Neuronal stem cell (in vitro differentiated cells): Measurements from ENCODE around the gene FNIP2.
"Not testable (repeated sequence)": the region's sequence is repeated elsewhere in the genome, so short reads cannot be mapped to it uniquely, and the experiment has no call there.

Source experiments
- DNase-seq: peaks from one replicate; pipeline ENCODE4 v3.0.0-alpha.2; 2013; ENCODE audit warnings: low spot score
- H2AFZ ChIP-seq: one replicate; pipeline ENCODE4 v1.6.1; 2013; ENCODE audit warnings: mild to moderate bottlenecking, low read length, inconsistent platforms
- H2AK5ac ChIP-seq: 2 replicates; pipeline ENCODE4 v1.6.1; 2013; ENCODE audit warnings: low read depth, mild to moderate bottlenecking, inconsistent platforms, low read length, moderate library complexity, mixed read lengths
- H2BK120ac ChIP-seq: 2 replicates; pipeline ENCODE4 v1.6.1; 2013; ENCODE audit warnings: low read depth, mild to moderate bottlenecking, inconsistent platforms, low read length, moderate library complexity, mixed read lengths
- H2BK12ac ChIP-seq: one replicate; pipeline ENCODE4 v1.6.1; 2013; ENCODE audit warnings: low read length, inconsistent platforms
- H2BK15ac ChIP-seq: 2 replicates; pipeline ENCODE4 v1.6.1; 2013; ENCODE audit warnings: mild to moderate bottlenecking, low read length, inconsistent platforms, mixed read lengths
- H2BK5ac ChIP-seq: one replicate; pipeline ENCODE4 v1.6.1; 2013; ENCODE audit warnings: inconsistent platforms, mild to moderate bottlenecking, low read length, moderate library complexity
- H3K14ac ChIP-seq: one replicate; pipeline ENCODE4 v1.6.1; 2013; ENCODE audit warnings: low read length, inconsistent platforms
- H3K18ac ChIP-seq: 2 replicates; pipeline ENCODE4 v1.6.1; 2013; ENCODE audit warnings: low read length, inconsistent platforms
- H3K23ac ChIP-seq: 2 replicates; pipeline ENCODE4 v1.6.1; 2013; ENCODE audit warnings: low read depth, mild to moderate bottlenecking, mixed read lengths, low read length, inconsistent platforms; ENCODE audit not compliant: poor library complexity
- H3K27ac ChIP-seq: replicated peaks from 3 replicates; pipeline ENCODE4 v1.5.1; 2013; ENCODE audit warnings: low read length, inconsistent platforms
- H3K27me3 ChIP-seq, 3 experiments: 2 replicates each; pipeline ENCODE4 v1.6.1; 2013; ENCODE audit warnings: low read length in 3 of 3, mild to moderate bottlenecking in 2 of 3, inconsistent platforms in 1 of 3, low read depth in 1 of 3, mixed read lengths in 1 of 3, moderate library complexity in 1 of 3; ENCODE audit not compliant: control insufficient read depth in 3 of 3, insufficient read depth in 3 of 3
- H3K36me3 ChIP-seq, 2 donors: replicated peaks in 1 of 2; 2 replicates each; pipeline ENCODE4 v1.6.1; 2013; ENCODE audit warnings: low read length in 2 of 2; ENCODE audit not compliant: control insufficient read depth in 2 of 2, insufficient read depth in 2 of 2
- H3K4ac ChIP-seq: 2 replicates; pipeline ENCODE4 v1.6.1; 2013; ENCODE audit warnings: inconsistent platforms, mild to moderate bottlenecking, low read length, moderate library complexity
- H3K4me1 ChIP-seq, 2 donors: 1 replicate in 1 of 2; 2 replicates in 1 of 2; pipeline ENCODE4 v1.6.1; 2013; ENCODE audit warnings: low read length in 2 of 2, low read depth in 1 of 2; ENCODE audit not compliant: control insufficient read depth in 2 of 2, insufficient read depth in 1 of 2
- H3K4me2 ChIP-seq: one replicate; pipeline ENCODE4 v1.6.1; 2013; ENCODE audit warnings: mild to moderate bottlenecking, low read length, inconsistent platforms; ENCODE audit not compliant: insufficient read depth, poor library complexity, severe bottlenecking
- H3K4me3 ChIP-seq, 2 donors: 2 replicates each; pipeline ENCODE4 v1.5.1; 2013; ENCODE audit warnings: low read length in 2 of 2, mild to moderate bottlenecking in 2 of 2, inconsistent platforms in 1 of 2, moderate library complexity in 1 of 2
- H3K79me1 ChIP-seq: one replicate; pipeline ENCODE4 v1.6.1; 2013; ENCODE audit warnings: low read depth, mild to moderate bottlenecking, inconsistent platforms, low read length, moderate library complexity
- H3K9ac ChIP-seq: one replicate; pipeline ENCODE4 v1.6.1; 2013; ENCODE audit warnings: mild to moderate bottlenecking, low read depth, low read length, inconsistent platforms; ENCODE audit not compliant: poor library complexity
- H3K9me3 ChIP-seq, 2 donors: replicated peaks in 1 of 2; 2 replicates each; pipeline versions ENCODE3 to v1.6.1; 2013; ENCODE audit warnings: low read length in 2 of 2, mild to moderate bottlenecking in 2 of 2, inconsistent platforms in 1 of 2, low read depth in 1 of 2, mixed read lengths in 1 of 2, moderate library complexity in 1 of 2; ENCODE audit not compliant: control insufficient read depth in 2 of 2, insufficient read depth in 1 of 2
- H4K8ac ChIP-seq: one replicate; pipeline ENCODE4 v1.6.1; 2013; ENCODE audit warnings: low read depth, mild to moderate bottlenecking, inconsistent platforms, low read length, moderate library complexity
- H4K91ac ChIP-seq: one replicate; pipeline ENCODE4 v1.6.1; 2013; ENCODE audit warnings: low read length, low read depth, mild to moderate bottlenecking, inconsistent platforms; ENCODE audit not compliant: poor library complexity
- WGBS, 2 donors: extraction: QIAGEN DNeasy Blood & Tissue Kit; methylation state at CpG; one replicate each; pipeline ENCODE4 v1.1.7; 2013; ENCODE audit warnings: missing lambda C conversion rate in 2 of 2, mixed read lengths in 1 of 2; ENCODE audit not compliant: insufficient read length in 2 of 2, insufficient replicate concordance in 1 of 2; ENCODE audit errors: extremely low coverage in 2 of 2; 5-methylcytosine and 5-hydroxymethylcytosine counted together

Gene FNIP2

DNA sequence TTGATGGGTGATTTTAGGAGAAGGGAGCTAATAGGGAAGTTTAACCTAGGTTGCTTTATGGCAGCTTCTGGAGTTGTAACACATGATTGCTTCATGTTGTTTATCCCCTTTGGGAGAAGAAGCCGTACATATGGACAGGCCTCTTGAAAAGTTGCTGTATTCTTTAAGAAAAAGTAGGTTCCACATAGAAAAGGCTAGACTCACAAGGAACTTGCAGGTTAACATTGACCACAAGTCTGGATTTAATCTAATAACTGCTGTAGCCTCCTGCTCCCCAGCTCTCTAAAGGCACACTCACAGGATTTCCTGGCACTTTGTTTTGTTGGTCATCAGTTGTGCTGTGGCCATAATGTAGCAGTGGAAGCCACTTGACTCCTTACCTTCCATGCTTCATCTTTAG lies 19.7 kb downstream of the FNIP2 start:
- H3K4me1 ChIP-seq: peaks cover 2 to 5% of the 10 kb centered on the region in 2 donors
- no peak overlapping the region for H2BK5ac ChIP-seq
- no peaks in the 10 kb centered on the region for H3K9me3 ChIP-seq
- DNase-seq: no peak
- no peak overlapping the region for H3K9ac ChIP-seq
- H3K27me3 ChIP-seq: no peaks in the 10 kb centered on the region
- no peak overlapping the region for H4K8ac ChIP-seq
- WGBS, 2 donors: no CpG with 5 or more reads among the region's 1 CpG
- no peaks in the 10 kb centered on the region for H3K79me1 ChIP-seq
- no peak overlapping the region for H4K91ac ChIP-seq
- H3K4me2 ChIP-seq: no peak overlapping the region
- no peak overlapping the region for H2BK12ac ChIP-seq
- no peak overlapping the region for H2AK5ac ChIP-seq
- no peak overlapping the region for H3K18ac ChIP-seq
- H2BK15ac ChIP-seq: no peak overlapping the region
- H3K4ac ChIP-seq: no peak overlapping the region
- no peak overlapping the region for H3K4me3 ChIP-seq
- H3K36me3 ChIP-seq: no peaks in the 10 kb centered on the region
- H3K23ac ChIP-seq: no peak overlapping the region
- no peak overlapping the region for H3K14ac ChIP-seq
- H2AFZ ChIP-seq: no peak overlapping the region
- no peak overlapping the region for H3K27ac ChIP-seq
- no peak overlapping the region for H2BK120ac ChIP-seq

DNA sequence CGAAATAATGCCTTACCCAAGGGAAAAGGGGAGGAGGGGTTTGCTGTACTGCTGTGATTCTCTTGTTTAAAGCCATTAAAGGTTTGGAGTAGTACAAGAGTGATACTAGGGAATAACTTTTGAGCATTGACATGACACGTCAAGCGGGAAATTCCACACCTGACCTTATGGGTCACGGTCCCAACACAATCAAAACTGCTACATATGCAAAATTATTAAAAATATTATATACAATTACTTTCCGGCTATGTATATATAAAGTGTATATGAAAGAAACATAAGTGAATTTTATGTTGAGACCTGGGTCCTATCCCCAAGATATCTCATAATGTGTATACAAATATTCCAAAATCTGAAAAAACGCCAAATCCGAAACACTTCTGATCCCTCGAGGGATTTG lies 21.0 kb downstream of the FNIP2 start:
- no peak for DNase-seq
- Histone ChIP-seq H2BK120ac (no peak overlapping the region), H3K23ac (no peak overlapping the region), H3K9me3 (no peaks in the 10 kb centered on the region), H4K91ac (no peak overlapping the region), H3K27me3 (no peaks in the 10 kb centered on the region), H3K27ac (no peak overlapping the region), H3K79me1 (no peaks in the 10 kb centered on the region), H2AFZ (no peak overlapping the region), H3K4ac (no peak overlapping the region), H3K4me1 (peaks cover 2 to 5% of the 10 kb centered on the region in 2 donors), H3K9ac (no peak overlapping the region), H2AK5ac (no peak overlapping the region), H2BK15ac (no peak overlapping the region), H2BK5ac (no peak overlapping the region), H3K18ac (no peak overlapping the region), H3K14ac (no peak overlapping the region), H4K8ac (no peak overlapping the region), H3K4me3 (no peak overlapping the region), H3K4me2 (no peak overlapping the region), H3K36me3 (no peaks in the 10 kb centered on the region), H2BK12ac (no peak overlapping the region)
- WGBS, 2 donors: no CpG with 5 or more reads among the region's 8 CpGs

DNA sequence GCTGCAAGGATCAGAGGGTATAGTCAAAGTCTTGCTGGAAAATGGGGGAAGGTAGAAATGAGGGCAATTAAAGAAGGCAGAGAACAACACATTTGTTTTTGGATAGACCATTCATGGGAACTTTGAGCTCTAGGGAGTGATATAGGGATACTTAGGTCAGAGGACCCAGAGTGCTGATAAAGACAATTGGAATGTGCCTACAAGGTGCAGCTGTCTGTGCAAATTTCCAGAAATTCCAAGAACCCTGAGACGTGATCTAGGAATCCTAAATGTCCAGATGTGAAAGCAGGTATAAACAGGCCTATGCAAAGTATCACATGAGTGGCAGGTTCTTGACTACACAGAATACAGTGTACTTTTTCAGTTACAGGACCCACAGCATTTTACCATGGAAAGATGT lies 24.2 kb downstream of the FNIP2 start:
- H3K4me2 ChIP-seq: no peak overlapping the region
- WGBS, 2 donors: no CpG with 5 or more reads among the region's 1 CpG
- no peak overlapping the region for H2BK15ac ChIP-seq
- DNase-seq: no peak
- no peak overlapping the region for H2AFZ ChIP-seq
- H2AK5ac ChIP-seq: no peak overlapping the region
- no peak overlapping the region for H3K27ac ChIP-seq
- no peaks in the 10 kb centered on the region for H3K36me3 ChIP-seq
- no peak overlapping the region for H2BK5ac ChIP-seq
- no peak overlapping the region for H3K4me3 ChIP-seq
- no peak overlapping the region for H2BK120ac ChIP-seq
- no peak overlapping the region for H3K18ac ChIP-seq
- H2BK12ac ChIP-seq: no peak overlapping the region
- H3K27me3 ChIP-seq: no peaks in the 10 kb centered on the region
- H3K14ac ChIP-seq: no peak overlapping the region
- no peaks in the 10 kb centered on the region for H3K9me3 ChIP-seq
- H4K8ac ChIP-seq: no peak overlapping the region
- H3K4me1 ChIP-seq: no peaks in the 10 kb centered on the region
- H4K91ac ChIP-seq: no peak overlapping the region
- no peak overlapping the region for H3K9ac ChIP-seq
- no peaks in the 10 kb centered on the region for H3K79me1 ChIP-seq
- H3K4ac ChIP-seq: no peak overlapping the region
- no peak overlapping the region for H3K23ac ChIP-seq

DNA sequence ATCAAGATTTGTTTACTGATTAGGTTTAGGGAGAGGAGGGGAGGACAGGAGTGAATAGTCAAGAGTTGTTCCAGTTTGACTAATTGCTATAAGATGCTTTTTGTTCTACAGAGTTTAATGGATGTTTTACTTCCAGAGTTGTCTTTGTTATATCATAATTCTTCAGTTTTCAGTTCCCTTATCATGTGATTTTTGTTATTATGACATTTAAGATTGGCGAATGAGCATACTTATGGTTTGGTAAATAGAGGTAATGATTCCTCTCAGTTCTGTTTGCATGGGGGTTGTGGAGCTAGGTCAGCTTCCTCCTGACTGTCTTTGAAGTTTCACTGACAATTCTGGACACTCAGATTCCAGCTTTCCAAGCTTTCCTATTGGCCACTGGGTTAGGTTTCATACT lies 24.6 kb downstream of the FNIP2 start:
- not testable (repeated sequence) for H3K4me1 ChIP-seq, H4K8ac ChIP-seq, H3K27ac ChIP-seq, H3K4me3 ChIP-seq, H2AK5ac ChIP-seq, H2BK12ac ChIP-seq, H4K91ac ChIP-seq, H3K4ac ChIP-seq, H3K36me3 ChIP-seq, H3K9me3 ChIP-seq, H2AFZ ChIP-seq, H3K4me2 ChIP-seq, H3K23ac ChIP-seq, H3K14ac ChIP-seq, H3K79me1 ChIP-seq, H2BK120ac ChIP-seq, H3K27me3 ChIP-seq, H3K9ac ChIP-seq, H2BK5ac ChIP-seq, DNase-seq, H2BK15ac ChIP-seq, H3K18ac ChIP-seq
- no CpG with 5 or more reads among the region's 1 CpG for WGBS, 2 donors
